WTC11 (cell line): Measurements from ENCODE around the gene INVS. TPM values are rescaled to one million over a fixed set of nuclear protein-coding genes. Genes with fewer than 3 reads are reported as not detected.

ENCODE experiments used
- ATAC-seq: fragments of 200-7000 bp; cut with Tn5 transposase; 2 replicates; pipeline ENCODE4 v1.10.0; 2021; ENCODE audit warnings: mild to moderate bottlenecking, moderate library complexity
- CTCF ChIA-PET: fragments of 300-600 bp; sonication (Branson Sonifier 250); formaldehyde crosslinking; loops from one replicate; lab custom pipeline; 2021; ENCODE audit warnings: antibody characterized with exemption; lab: Charles Lee
- POLR2A ChIA-PET: fragments of 350-600 bp; sonication (Branson Sonifier 250); formaldehyde crosslinking; loops from one replicate; lab custom pipeline; 2021; ENCODE audit warnings: antibody characterized with exemption; lab: Charles Lee
- DNase-seq: peaks from one replicate; pipeline ENCODE4 v3.0.0; 2021; ENCODE audit warnings: low spot score
- H3K27ac Mint-ChIP-seq: 2 replicates; pipeline ENCODE4 v1.8.0; 2021; ENCODE audit warnings: mixed read lengths
- H3K27me3 Mint-ChIP-seq: 2 replicates; pipeline ENCODE4 v1.8.0; 2021; ENCODE audit warnings: low read depth, mild to moderate bottlenecking, moderate library complexity, mixed read lengths
- H3K36me3 Mint-ChIP-seq: 2 replicates; pipeline ENCODE4 v1.8.0; 2021; ENCODE audit warnings: mixed read lengths
- H3K4me1 Mint-ChIP-seq: 2 replicates; pipeline ENCODE4 v1.8.0; 2022; ENCODE audit warnings: mixed read lengths
- H3K4me3 Mint-ChIP-seq: 2 replicates; pipeline ENCODE4 v1.8.0; 2021; ENCODE audit warnings: mild to moderate bottlenecking, moderate library complexity, mixed read lengths
- H3K9me3 Mint-ChIP-seq: 2 replicates; pipeline ENCODE4 v1.8.0; 2021; ENCODE audit warnings: mixed read lengths
- CTCF ChIP-seq: fragments of 200-600 bp; IDR thresholded peaks from 2 replicates; pipeline ENCODE4 v1.8.0; 2022; ENCODE audit warnings: antibody characterized with exemption
- E2F1 ChIP-seq: sonication (generic); formaldehyde crosslinking; IDR thresholded peaks from 2 replicates; pipeline ENCODE4 v1.8.0; 2022; ENCODE audit warnings: mild to moderate bottlenecking, missing genetic modification reagents
- ERG ChIP-seq: fragments of 250-450 bp; sonication (Bioruptor Pico); IDR thresholded peaks from 2 replicates; pipeline ENCODE4 v1.8.0; 2021; ENCODE audit warnings: mild to moderate bottlenecking
- ETV6 ChIP-seq: sonication (generic); formaldehyde crosslinking; IDR thresholded peaks from 2 replicates; pipeline ENCODE4 v1.8.1; 2022; ENCODE audit warnings: mild to moderate bottlenecking, missing genetic modification reagents
- FOXK1 ChIP-seq: sonication (generic); formaldehyde crosslinking; IDR thresholded peaks from 2 replicates; pipeline ENCODE4 v1.8.0; 2022; ENCODE audit warnings: mild to moderate bottlenecking, moderate library complexity, missing genetic modification reagents
- JUN ChIP-seq: sonication (generic); formaldehyde crosslinking; IDR thresholded peaks from 2 replicates; pipeline ENCODE4 v1.8.0; 2023; ENCODE audit warnings: mild to moderate bottlenecking, missing genetic modification reagents
- MYBL2 ChIP-seq: sonication (generic); formaldehyde crosslinking; IDR thresholded peaks from 2 replicates; pipeline ENCODE4 v1.8.1; 2023; ENCODE audit warnings: mild to moderate bottlenecking, moderate library complexity, missing genetic modification reagents
- NR1H2 ChIP-seq: sonication (generic); formaldehyde crosslinking; IDR thresholded peaks from 2 replicates; pipeline ENCODE4 v1.9.0; 2021; ENCODE audit warnings: mild to moderate bottlenecking, moderate library complexity, missing genetic modification reagents
- NR2C2 ChIP-seq: sonication (generic); formaldehyde crosslinking; IDR thresholded peaks from 2 replicates; pipeline ENCODE4 v1.8.0; 2022; ENCODE audit warnings: mild to moderate bottlenecking, missing genetic modification reagents
- TP53 ChIP-seq: sonication (generic); formaldehyde crosslinking; IDR thresholded peaks from 2 replicates; pipeline ENCODE4 v1.8.1; 2023; ENCODE audit warnings: mild to moderate bottlenecking, missing genetic modification reagents
- USF1 ChIP-seq: sonication (generic); formaldehyde crosslinking; IDR thresholded peaks from 2 replicates; pipeline ENCODE4 v1.8.0; 2022; ENCODE audit warnings: mild to moderate bottlenecking, missing genetic modification reagents
- ZBTB21 ChIP-seq: sonication (generic); formaldehyde crosslinking; IDR thresholded peaks from 2 replicates; pipeline ENCODE4 v1.8.1; 2023; ENCODE audit warnings: mild to moderate bottlenecking, missing genetic modification reagents, borderline replicate concordance
- ZNF263 ChIP-seq: sonication (generic); formaldehyde crosslinking; IDR thresholded peaks from 2 replicates; pipeline ENCODE4 v1.8.1; 2022; ENCODE audit warnings: low read depth, mild to moderate bottlenecking, moderate library complexity, missing genetic modification reagents
- ZNF423 ChIP-seq: fragments of 250-450 bp; sonication (Bioruptor Pico); IDR thresholded peaks from 2 replicates; pipeline ENCODE4 v2.1.2; 2022; ENCODE audit warnings: mild to moderate bottlenecking, moderate library complexity
- ZNF532 ChIP-seq: fragments of 250-450 bp; sonication (Bioruptor Pico); IDR thresholded peaks from 2 replicates; pipeline ENCODE4 v1.9.0; 2021; ENCODE audit warnings: mild to moderate bottlenecking, borderline replicate concordance
- total RNA-seq: library from RNA; stranded (reverse); gene quantifications from 3 replicates; pipeline ENCODE4 v1.2.3, GENCODE V29; 2021

The INVS gene
- total RNA-seq, 1 experiment from 2014 or later, result 8.1 TPM

GRCh38 chr9:100112677-100113336, 13.8 kb downstream of the INVS start:
- Mint-ChIP-seq H3K36me3 (peaks cover 4% of the 10 kb centered on the region; the same call in 1 of the 2 replicates), H3K9me3 (peaks cover 3% of the 10 kb centered on the region; the same call in 1 of the 2 replicates), H3K4me1 (peaks cover 15% of the 10 kb centered on the region), H3K4me3 (no peak overlapping the region), H3K27me3 (no peaks in the 10 kb centered on the region), H3K27ac (no peak overlapping the region; the same call in 1 of the 2 replicates)
- POLR2A ChIA-PET, result interaction anchor here (0.6 kb wide), 1 partner anchor 38 kb away, joined by 3 read pairs; no protein-coding TSS in a partner anchor
- ATAC-seq (peak; percentile 60), DNase-seq (no peak)
- TF ChIP-seq NR1H2 (CRISPR knock-in tag) (no peak), ZNF263 (CRISPR knock-in tag) (no peak), FOXK1 (CRISPR knock-in tag) (no peak), USF1 (CRISPR knock-in tag) (no peak), E2F1 (CRISPR knock-in tag) (no peak), ZNF423 (CRISPR knock-in tag) (no peak), ERG (CRISPR knock-in tag) (no peak), TP53 (CRISPR knock-in tag) (no peak), ZBTB21 (CRISPR knock-in tag) (no peak), CTCF (no peak), JUN (no peak), ETV6 (no peak), MYBL2 (CRISPR knock-in tag) (no peak), NR2C2 (CRISPR knock-in tag) (no peak)
- CTCF ChIA-PET, result interaction anchor here (0.6 to 1.0 kb wide), 4 partner anchors 29 to 110 kb away, joined by 3 read pairs; no protein-coding TSS in a partner anchor

- no peak for TF ChIP-seq ZNF532 (CRISPR knock-in tag)
- no peak for TF ChIP-seq MYBL2 (CRISPR knock-in tag)
- DNase-seq (no peak), ATAC-seq (no peak)
- Mint-ChIP-seq H3K27ac (no peak overlapping the region), H3K4me3 (no peak overlapping the region), H3K36me3 (peaks cover 4% of the 10 kb centered on the region; the same call in 1 of the 2 replicates), H3K4me1 (peaks cover 5% of the 10 kb centered on the region), H3K27me3 (no peaks in the 10 kb centered on the region), H3K9me3 (peaks cover 3% of the 10 kb centered on the region; the same call in 1 of the 2 replicates)
- ChIA-PET POLR2A (no interaction called here), CTCF (no interaction called here)
Measured at GRCh38 chr9:100117316-100117715, 18.3 kb downstream of the INVS start.
